Ascending aorta (tissue), 2 donors: Measurements from ENCODE around the gene SDK1. TPM values are rescaled to one million over a fixed set of nuclear protein-coding genes. Genes with fewer than 3 reads are reported as not detected.

Source experiments
- DNase-seq, 2 donors: peaks; one replicate each; pipeline ENCODE4 v3.0.0-alpha.2; 2019; ENCODE audit warnings: low spot score in 2 of 2
- H3K27ac ChIP-seq, 2 donors: fragments of 200-600 bp; sonication (generic); one replicate each; pipeline ENCODE4 v1.5.1; 2016 to 2017; ENCODE audit warnings: mild to moderate bottlenecking in 1 of 2
- H3K27me3 ChIP-seq: fragments of 200-600 bp; sonication (generic); one replicate; pipeline ENCODE4 v1.5.1; 2017
- H3K36me3 ChIP-seq, 2 donors: fragments of 200-600 bp; sonication (generic); one replicate each; pipeline ENCODE4 v1.5.1; 2016
- H3K4me1 ChIP-seq, 2 donors: fragments of 200-600 bp; sonication (generic); one replicate each; pipeline ENCODE4 v1.5.1; 2016 to 2017; ENCODE audit warnings: mild to moderate bottlenecking in 1 of 2
- H3K4me3 ChIP-seq, 2 donors: fragments of 200-600 bp; sonication (generic); one replicate each; pipeline ENCODE4 v1.5.1; 2016 to 2017; ENCODE audit warnings: mild to moderate bottlenecking in 1 of 2
- H3K9me3 ChIP-seq, 2 donors: fragments of 200-600 bp; sonication (generic); one replicate each; pipeline ENCODE4 v1.5.1; 2016
- intact Hi-C: fragments of 100-400 bp; cut with DNase I; formaldehyde crosslinking; loops from one replicate; pipeline ENCODE4 v1.15.1; 2023
- total RNA-seq: library from RNA; depleted of rRNA; stranded (reverse); fragments of >200 nt; gene quantifications from one replicate; pipeline ENCODE4 v1.1.0, GENCODE V29; 2016
- TF ChIP-seq, protein P1 (sequence below), 3 experiments: fragments of 200-600 bp in 2 of 3; fragments of 450-650 bp in 1 of 3; sonication (generic) in 2 of 3; IDR thresholded peaks; one replicate each; pipeline ENCODE4 v1.5.1; 2016 to 2019; ENCODE audit warnings: antibody characterized with exemption in 3 of 3, mild to moderate bottlenecking in 1 of 3, moderate library complexity in 1 of 3

Gene SDK1
- total RNA-seq, 1 donor from 2014 or later: 13.3 TPM

DNA sequence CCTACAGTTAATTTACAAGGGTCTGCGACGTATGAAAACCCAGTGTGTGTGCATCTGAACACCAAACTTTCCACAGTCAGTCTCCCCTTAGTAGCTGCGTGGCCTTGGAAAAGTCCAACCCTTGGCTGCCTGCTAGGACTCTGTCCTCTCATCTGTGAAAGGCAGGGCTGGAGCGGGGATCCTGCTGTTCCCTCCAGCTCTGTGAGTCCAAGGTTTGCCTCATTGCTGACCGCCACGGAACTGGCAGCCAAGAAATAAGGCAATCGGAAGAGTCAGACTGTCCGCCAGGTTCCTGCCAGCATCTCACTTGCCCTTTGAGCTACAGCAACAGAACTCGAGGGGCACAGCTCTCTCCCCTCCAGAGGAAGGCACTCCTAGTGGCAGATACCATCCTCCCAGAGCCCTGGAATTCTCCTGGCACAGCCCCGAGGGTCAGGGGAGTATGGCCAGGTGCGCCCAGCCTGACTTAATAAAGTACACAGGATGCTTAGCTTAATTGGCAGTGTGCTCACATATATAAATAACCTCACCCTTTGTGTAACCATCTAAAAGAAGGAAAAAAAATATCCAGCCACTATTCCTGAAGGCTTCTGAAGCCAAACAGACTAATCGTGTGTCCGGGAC, 851.0 kb downstream of the SDK1 start:
- no peak overlapping the region for H3K4me3 ChIP-seq
- H3K36me3 ChIP-seq: peaks cover 0 to 5% of the 10 kb centered on the region in 2 donors
- TF ChIP-seq, protein P1, sequence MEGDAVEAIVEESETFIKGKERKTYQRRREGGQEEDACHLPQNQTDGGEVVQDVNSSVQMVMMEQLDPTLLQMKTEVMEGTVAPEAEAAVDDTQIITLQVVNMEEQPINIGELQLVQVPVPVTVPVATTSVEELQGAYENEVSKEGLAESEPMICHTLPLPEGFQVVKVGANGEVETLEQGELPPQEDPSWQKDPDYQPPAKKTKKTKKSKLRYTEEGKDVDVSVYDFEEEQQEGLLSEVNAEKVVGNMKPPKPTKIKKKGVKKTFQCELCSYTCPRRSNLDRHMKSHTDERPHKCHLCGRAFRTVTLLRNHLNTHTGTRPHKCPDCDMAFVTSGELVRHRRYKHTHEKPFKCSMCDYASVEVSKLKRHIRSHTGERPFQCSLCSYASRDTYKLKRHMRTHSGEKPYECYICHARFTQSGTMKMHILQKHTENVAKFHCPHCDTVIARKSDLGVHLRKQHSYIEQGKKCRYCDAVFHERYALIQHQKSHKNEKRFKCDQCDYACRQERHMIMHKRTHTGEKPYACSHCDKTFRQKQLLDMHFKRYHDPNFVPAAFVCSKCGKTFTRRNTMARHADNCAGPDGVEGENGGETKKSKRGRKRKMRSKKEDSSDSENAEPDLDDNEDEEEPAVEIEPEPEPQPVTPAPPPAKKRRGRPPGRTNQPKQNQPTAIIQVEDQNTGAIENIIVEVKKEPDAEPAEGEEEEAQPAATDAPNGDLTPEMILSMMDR (IDR thresholded peaks at IDR 0.05): no peak
- no peaks in the 10 kb centered on the region for H3K4me1 ChIP-seq
- no peaks in the 10 kb centered on the region for H3K27me3 ChIP-seq
- no peak overlapping the region for H3K27ac ChIP-seq
- intact Hi-C loops: no loop called here
- DNase-seq: no peak
- H3K9me3 ChIP-seq: no peaks in the 10 kb centered on the region

DNA sequence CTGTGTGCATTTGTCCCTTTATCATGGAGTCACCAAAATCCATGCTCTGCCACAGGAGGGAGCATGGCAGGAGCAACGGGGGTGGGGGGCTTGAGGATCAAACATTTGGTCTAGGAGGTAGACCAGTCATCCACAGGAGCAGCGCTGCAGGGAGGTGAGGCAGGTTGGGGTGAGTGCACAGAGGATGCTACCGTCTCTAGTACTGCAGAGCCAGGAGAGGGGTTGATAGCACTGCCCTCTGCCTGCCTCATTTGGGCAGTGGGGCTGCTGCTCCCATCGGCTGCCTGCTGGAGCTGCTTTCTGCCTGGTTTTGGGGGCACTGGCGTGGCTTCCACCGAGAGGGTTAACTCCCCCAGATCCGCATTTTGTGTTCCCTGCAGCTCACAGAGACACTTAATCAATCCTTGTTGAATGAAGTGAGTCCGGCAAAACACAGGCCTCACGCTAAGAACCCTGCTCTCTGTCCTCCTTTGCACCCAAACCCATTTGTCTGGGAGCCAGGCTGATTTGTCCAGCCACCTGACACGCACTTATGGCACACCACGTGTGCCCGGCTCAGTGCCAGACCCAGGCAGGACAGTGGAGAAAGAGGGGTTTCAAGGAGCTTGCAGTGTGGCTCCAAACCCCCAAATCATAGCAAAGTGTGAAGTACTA, 854.0 kb downstream of the SDK1 start:
- Histone ChIP-seq H3K9me3 (no peaks in the 10 kb centered on the region), H3K27me3 (no peaks in the 10 kb centered on the region), H3K4me3 (no peak overlapping the region), H3K36me3 (peaks cover 0 to 4% of the 10 kb centered on the region in 2 donors), H3K4me1 (no peaks in the 10 kb centered on the region), H3K27ac (no peak overlapping the region)
- DNase-seq: no peak
- intact Hi-C loops: no loop called here
- TF ChIP-seq, protein P1 (IDR thresholded peaks at IDR 0.05): no peak

DNA sequence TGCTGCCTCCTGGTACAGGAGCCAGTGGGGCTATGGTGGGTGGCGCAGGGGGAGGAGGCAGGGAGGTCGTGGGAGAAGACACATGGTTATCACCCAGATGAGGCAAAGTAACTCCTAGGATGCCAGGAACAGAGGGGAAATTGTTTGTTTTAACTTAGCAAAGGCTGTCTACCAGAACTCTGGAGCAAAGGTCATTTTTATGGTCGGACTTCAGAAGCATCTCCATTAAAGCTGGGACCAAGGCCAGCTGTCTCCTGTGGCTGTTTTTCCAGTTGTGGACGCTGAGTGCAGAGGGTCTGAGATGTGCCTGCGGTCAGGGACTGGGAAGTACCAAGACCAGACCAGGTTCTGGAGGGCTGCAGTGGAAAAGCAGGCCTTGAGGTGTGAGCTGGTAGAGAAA, 855.1 kb downstream of the SDK1 start:
- H3K27ac ChIP-seq: no peak overlapping the region
- no peak for DNase-seq
- no peaks in the 10 kb centered on the region for H3K4me1 ChIP-seq
- intact Hi-C loops: no loop called here
- H3K4me3 ChIP-seq: no peak overlapping the region
- H3K36me3 ChIP-seq: peaks cover 0 to 4% of the 10 kb centered on the region in 2 donors
- H3K27me3 ChIP-seq: no peaks in the 10 kb centered on the region
- no peaks in the 10 kb centered on the region for H3K9me3 ChIP-seq
- TF ChIP-seq, protein P1 (IDR thresholded peaks at IDR 0.05): no peak

DNA sequence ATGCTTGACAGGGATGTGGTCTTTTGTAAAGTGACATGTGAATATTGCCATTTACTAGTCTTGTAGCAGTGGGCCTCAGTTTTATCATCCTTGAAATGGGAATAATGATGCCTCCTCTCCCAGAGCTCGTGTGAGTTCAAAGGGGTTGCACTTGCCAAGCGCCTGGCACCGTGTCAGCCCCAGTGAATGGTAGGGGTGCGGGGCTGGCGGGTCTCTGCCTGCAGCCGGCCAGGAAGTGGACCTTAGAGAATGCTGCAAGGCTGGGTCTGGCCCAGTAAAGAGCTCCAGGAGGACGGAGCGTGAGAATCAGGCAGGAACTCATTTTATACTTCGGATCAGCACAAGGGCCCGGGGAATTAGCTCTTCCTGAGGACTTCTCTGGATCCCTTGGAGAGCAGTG, 856.6 kb downstream of the SDK1 start:
- Histone ChIP-seq H3K27ac (no peak overlapping the region), H3K27me3 (no peaks in the 10 kb centered on the region), H3K4me1 (no peaks in the 10 kb centered on the region), H3K9me3 (no peaks in the 10 kb centered on the region), H3K36me3 (peaks cover 0 to 4% of the 10 kb centered on the region in 2 donors), H3K4me3 (no peak overlapping the region)
- no peak for DNase-seq
- intact Hi-C loops: no loop called here
- TF ChIP-seq, protein P1 (IDR thresholded peaks at IDR 0.05): no peak

DNA sequence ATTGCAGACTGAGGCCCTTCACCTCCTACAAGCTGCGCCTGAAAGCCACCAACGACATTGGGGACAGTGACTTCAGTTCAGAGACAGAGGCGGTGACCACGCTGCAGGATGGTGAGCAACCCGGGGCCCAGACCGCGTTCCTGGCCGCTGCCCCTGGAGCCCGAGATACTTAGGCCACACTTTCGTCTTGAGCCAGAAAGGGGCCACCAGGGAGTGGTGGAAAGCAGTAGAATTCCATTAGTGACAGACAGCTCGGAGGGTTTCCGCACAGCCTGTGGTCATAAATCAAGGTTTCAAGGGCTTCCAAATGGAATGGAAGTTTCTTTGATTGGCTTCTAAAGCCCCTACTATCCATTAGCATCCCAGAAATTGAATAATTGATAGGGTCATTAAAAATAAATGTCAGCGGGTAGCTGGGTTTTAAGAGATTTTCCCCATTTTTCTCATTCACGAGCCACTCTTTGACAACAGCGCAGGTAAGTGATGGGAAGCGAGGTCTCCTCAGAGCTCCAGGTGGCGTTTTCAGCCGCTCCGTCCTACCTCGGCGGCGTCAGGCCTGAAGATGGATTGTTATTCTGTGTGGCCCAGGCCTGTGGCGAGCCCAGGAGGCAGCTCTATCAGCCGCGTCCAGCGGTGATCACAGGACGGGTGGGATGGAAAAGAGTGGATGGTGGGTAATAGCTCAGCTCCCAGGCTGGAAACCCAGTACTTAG, 857.5 kb downstream of the SDK1 start:
- TF ChIP-seq, protein P1 (IDR thresholded peaks at IDR 0.05): no peak
- peaks cover 0 to 4% of the 10 kb centered on the region in 2 donors for H3K36me3 ChIP-seq

More for the DNA sequence above, 857.5 kb downstream of the SDK1 start:
- H3K4me3 ChIP-seq: no peak overlapping the region
- DNase-seq: no peak
- H3K9me3 ChIP-seq: no peaks in the 10 kb centered on the region
- no peaks in the 10 kb centered on the region for H3K4me1 ChIP-seq
- H3K27me3 ChIP-seq: no peaks in the 10 kb centered on the region
- intact Hi-C loops: no loop called here
- H3K27ac ChIP-seq: no peak overlapping the region
